Measurements from ENCODE around the gene GPS2.
A peak's percentile ranks its signal among the peaks of the same experiment; 100 is the strongest.

DNA sequence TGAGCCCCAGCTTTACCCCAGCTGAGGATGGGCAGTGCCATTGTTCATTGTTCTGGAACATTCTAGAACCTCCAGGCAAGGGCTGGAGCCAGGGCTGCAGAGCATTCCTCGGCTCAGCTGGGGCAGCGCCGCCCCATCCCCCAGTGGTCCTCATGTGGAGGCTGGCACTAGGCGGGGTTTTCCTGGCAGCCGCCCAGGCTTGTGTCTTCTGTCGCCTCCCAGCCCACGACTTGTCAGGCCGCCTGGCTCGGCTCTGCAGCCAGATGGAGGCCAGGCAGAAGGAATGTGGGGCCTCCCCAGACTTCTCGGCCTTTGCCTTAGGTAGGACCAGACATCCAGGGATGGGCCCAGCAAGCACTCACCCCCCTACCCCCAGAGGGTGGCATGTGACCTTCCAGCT is 39.9 kb upstream of the GPS2 start, which contains the start of gene TMEM95:
- peak in 1 of 5 experiments; percentile 12 for TF ChIP-seq CTCF (IDR thresholded peaks at IDR 0.05)
- peak in 1 of 2 donors; percentile 13 for TF ChIP-seq POLR2A (IDR thresholded peaks at IDR 0.05)
- TF ChIP-seq EP300 (IDR thresholded peaks at IDR 0.05), result peak in 1 of 2 donors; percentile 92
